ENCODE measurements around the gene FOXF1. TPM values are rescaled to one million over a fixed set of nuclear protein-coding genes. Genes with fewer than 3 reads are reported as not detected.

Gene FOXF1
- total RNA-seq, 2 donors from 2014 or later, result not detected

GRCh38 chr16:86536621-86537020 is 26.3 kb downstream of the FOXF1 start:
- 97 to 98% methylated on average over 12 to 17 of the region's 17 CpGs for WGBS, 2 experiments (ENCODE audit: insufficient coverage in 1 of 2, insufficient read length in 1 of 2)

GRCh38 chr16:86537486-86537885 is 27.2 kb downstream of the FOXF1 start:
- peaks cover 6% of the 10 kb centered on the region for H3K36me3 Mint-ChIP-seq (ENCODE audit: low read depth)

More at GRCh38 chr16:86536621-86537020, 26.3 kb downstream of the FOXF1 start:
- H3K27me3 Mint-ChIP-seq (ENCODE audit: insufficient read depth), result no peaks in the 10 kb centered on the region
- H3K4me3 Mint-ChIP-seq, result no peak overlapping the region
- H3K36me3 ChIP-seq (ENCODE audit: control insufficient read depth, insufficient read depth, low read length), result peaks cover 26% of the 10 kb centered on the region
- H3K9ac ChIP-seq (ENCODE audit: extremely low read depth, low read length, poor library complexity, severe bottlenecking), result no peak overlapping the region
- H3K9me3 ChIP-seq (ENCODE audit: control insufficient read depth, low read length), result no peaks in the 10 kb centered on the region
- peak; percentile 35 for DNase-seq
- no peaks in the 10 kb centered on the region for H3K9me3 Mint-ChIP-seq
- no peaks in the 10 kb centered on the region for H3K4me1 Mint-ChIP-seq
- no peaks in the 10 kb centered on the region for H3K27me3 ChIP-seq (ENCODE audit: control insufficient read depth, insufficient read depth, low read length, poor library complexity, severe bottlenecking)
- H3K4me3 ChIP-seq (ENCODE audit: low read length), result no peak overlapping the region
- TF ChIP-seq CTCF (conservative IDR thresholded peaks at IDR 0.05), result no peak
- H3K4me1 ChIP-seq (ENCODE audit: control insufficient read depth, insufficient read depth, low read length), result no peaks in the 10 kb centered on the region
- no peak overlapping the region for H3K27ac ChIP-seq (ENCODE audit: low read depth, low read length)
- H3K27ac Mint-ChIP-seq, result no peak overlapping the region
- H3K36me3 Mint-ChIP-seq (ENCODE audit: low read depth), result peaks cover 6% of the 10 kb centered on the region

DNA sequence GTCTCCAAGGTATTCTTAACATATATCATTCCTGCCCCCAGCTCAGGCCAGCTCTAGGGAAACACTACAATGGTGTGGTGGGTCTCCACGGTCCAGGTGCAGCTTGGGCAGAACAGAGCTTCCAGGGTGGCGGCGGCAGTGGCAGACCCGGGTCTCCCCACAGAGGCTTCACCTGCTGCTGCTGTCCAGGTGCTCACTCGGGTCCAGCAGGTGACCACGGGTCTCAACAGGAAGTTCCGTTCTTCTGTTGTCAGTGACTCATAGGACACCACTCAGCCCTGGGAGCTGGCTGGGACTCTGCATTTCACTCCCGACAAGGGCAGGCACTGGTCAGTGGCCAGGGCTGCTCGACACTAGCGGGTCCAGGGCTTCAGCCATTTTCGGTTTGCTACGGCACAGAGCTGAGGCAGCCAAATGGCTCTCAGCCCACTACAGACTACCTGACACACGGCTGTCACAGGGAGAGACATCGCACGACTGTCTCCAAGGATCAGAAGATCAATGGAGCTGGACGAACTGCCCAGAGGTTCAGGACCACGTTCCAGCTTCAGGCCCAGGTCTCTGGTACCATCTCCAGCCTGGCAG is 28.0 kb downstream of the FOXF1 start:
- no peak for DNase-seq
- H3K36me3 Mint-ChIP-seq (ENCODE audit: low read depth), result peaks cover 6% of the 10 kb centered on the region
- no peaks in the 10 kb centered on the region for H3K27me3 ChIP-seq (ENCODE audit: control insufficient read depth, insufficient read depth, low read length, poor library complexity, severe bottlenecking)
- no peaks in the 10 kb centered on the region for H3K4me1 ChIP-seq (ENCODE audit: control insufficient read depth, insufficient read depth, low read length)
- H3K9me3 Mint-ChIP-seq, result no peaks in the 10 kb centered on the region
- no peak overlapping the region for H3K27ac ChIP-seq (ENCODE audit: low read depth, low read length)
- no peak overlapping the region for H3K4me3 Mint-ChIP-seq
- H3K4me1 Mint-ChIP-seq, result no peaks in the 10 kb centered on the region
- H3K4me3 ChIP-seq (ENCODE audit: low read length), result no peak overlapping the region
- H3K9ac ChIP-seq (ENCODE audit: extremely low read depth, low read length, poor library complexity, severe bottlenecking), result no peak overlapping the region
- no peak overlapping the region for H3K27ac Mint-ChIP-seq
- H3K27me3 Mint-ChIP-seq (ENCODE audit: insufficient read depth), result no peaks in the 10 kb centered on the region
- H3K9me3 ChIP-seq (ENCODE audit: control insufficient read depth, low read length), result no peaks in the 10 kb centered on the region
- H3K36me3 ChIP-seq (ENCODE audit: control insufficient read depth, insufficient read depth, low read length), result peaks cover 31% of the 10 kb centered on the region
- 89 to 98% methylated on average over 10 to 17 of the region's 17 CpGs for WGBS, 2 experiments (ENCODE audit: insufficient coverage in 1 of 2, insufficient read length in 1 of 2)
- TF ChIP-seq CTCF (conservative IDR thresholded peaks at IDR 0.05), result no peak

More at GRCh38 chr16:86537486-86537885, 27.2 kb downstream of the FOXF1 start:
- H3K36me3 ChIP-seq (ENCODE audit: control insufficient read depth, insufficient read depth, low read length), result peaks cover 31% of the 10 kb centered on the region
- Mint-ChIP-seq H3K4me1 (no peaks in the 10 kb centered on the region), H3K27ac (no peak overlapping the region), H3K27me3 (ENCODE audit: insufficient read depth) (no peaks in the 10 kb centered on the region), H3K9me3 (no peaks in the 10 kb centered on the region), H3K4me3 (no peak overlapping the region)
- H3K4me3 ChIP-seq (ENCODE audit: low read length), result no peak overlapping the region
- H3K9me3 ChIP-seq (ENCODE audit: control insufficient read depth, low read length), result no peaks in the 10 kb centered on the region
- H3K9ac ChIP-seq (ENCODE audit: extremely low read depth, low read length, poor library complexity, severe bottlenecking), result no peak overlapping the region
- H3K27ac ChIP-seq (ENCODE audit: low read depth, low read length), result no peak overlapping the region
- 92 to 94% methylated on average over 3 to 4 of the region's 4 CpGs for WGBS, 2 experiments (ENCODE audit: insufficient coverage in 1 of 2, insufficient read length in 1 of 2)
- DNase-seq, result no peak
- TF ChIP-seq CTCF (conservative IDR thresholded peaks at IDR 0.05), result no peak
- no peaks in the 10 kb centered on the region for H3K4me1 ChIP-seq (ENCODE audit: control insufficient read depth, insufficient read depth, low read length)
- H3K27me3 ChIP-seq (ENCODE audit: control insufficient read depth, insufficient read depth, low read length, poor library complexity, severe bottlenecking), result no peaks in the 10 kb centered on the region

Data from endodermal cell (in vitro differentiated cells).